NAMALWA (cell line): ENCODE results near the gene DCAF15.
A peak's percentile ranks its signal among the peaks of the same experiment; 100 is the strongest.

Experiments
- DNase-seq: peaks from one replicate; pipeline ENCODE4 v3.0.0-alpha.2; 2015; ENCODE audit warnings: low spot score

The DCAF15 gene

DNA sequence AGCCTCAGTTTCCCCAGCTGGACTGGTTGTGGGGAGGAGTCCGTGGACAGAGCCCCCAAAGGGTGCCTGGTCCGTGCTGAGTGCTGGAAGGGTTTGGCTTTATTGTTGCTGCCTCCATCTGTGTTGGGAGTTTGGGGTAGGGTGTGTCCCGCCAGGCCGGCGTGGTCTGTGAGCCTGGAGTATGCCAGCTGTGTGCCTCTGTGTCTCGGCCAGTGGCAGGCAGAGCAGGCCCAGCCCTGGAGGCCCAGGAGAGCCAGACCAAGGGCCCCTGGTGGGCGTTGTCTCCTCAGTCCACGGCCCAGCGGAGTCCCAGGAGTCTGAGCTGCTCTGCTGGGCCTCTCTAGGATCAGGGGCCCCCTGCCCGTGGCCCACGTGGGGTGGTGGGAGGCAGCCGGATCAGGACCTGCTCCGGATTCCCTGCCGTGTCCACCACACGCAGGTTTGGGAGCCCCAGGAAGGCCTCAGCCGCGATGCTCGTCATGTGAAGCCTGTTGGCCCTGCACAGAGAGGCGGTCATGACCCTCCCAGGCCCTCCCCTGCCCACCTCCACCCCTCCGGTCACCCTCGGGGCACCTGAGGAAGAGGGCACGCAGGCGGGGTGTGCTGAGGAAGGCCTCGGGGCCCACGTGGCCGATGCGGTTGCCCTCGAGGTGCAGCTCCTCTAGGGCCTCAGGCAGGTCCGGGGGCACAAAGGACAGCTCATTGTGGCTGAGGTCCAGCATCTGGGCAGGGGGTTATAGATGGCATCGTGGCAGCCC is 20.7 kb upstream of the DCAF15 start:
- DNase-seq, result no peak

DNA sequence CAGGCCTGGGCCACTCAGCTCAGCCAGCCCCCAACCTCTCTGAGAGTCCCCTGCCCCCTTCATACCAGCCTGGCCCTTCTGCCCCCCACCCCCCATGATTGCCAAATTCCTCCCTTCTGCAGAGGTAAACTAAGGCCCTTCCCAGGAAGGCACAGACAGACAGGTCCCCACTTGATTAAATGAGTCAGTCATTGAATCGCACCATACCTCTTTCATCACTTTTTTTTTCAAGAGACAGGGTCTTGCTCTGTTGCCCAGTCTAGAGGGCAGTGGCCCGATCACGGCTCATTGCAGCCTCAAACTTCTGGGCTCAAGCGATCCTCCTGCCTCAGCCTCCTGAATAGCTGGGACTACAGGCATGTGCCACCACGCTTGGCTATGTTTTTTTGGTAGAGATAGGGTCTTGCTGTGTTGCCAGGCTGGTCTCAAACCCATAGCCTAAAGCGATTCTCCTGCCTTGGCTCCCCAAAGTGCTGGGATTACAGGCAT is 20.1 kb upstream of the DCAF15 start:
- no peak for DNase-seq

DNA sequence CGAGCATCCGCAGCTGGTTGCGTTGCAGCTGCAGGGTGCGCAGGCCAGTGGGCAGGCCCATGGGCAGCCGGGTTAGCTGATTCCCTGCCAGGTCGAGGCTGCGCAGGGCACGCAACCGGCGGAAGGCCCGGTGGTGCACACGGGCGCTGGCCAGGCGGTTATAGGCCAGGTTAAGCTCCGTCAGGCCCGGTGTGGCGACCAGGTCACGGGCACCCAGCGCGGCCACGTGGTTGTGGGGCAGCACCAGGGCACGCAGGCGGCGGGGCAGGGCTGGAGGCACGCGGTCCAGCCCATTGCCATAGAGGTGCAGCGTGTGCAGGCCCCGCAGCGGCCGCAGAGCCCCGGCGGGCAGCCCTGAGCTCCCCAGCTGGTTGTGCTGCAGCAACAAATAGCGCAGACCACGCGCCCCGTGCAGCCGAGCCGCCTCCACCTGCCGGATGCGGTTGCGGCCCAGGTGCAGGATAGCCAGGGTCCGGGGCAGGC is 19.4 kb upstream of the DCAF15 start:
- no peak for DNase-seq

DNA sequence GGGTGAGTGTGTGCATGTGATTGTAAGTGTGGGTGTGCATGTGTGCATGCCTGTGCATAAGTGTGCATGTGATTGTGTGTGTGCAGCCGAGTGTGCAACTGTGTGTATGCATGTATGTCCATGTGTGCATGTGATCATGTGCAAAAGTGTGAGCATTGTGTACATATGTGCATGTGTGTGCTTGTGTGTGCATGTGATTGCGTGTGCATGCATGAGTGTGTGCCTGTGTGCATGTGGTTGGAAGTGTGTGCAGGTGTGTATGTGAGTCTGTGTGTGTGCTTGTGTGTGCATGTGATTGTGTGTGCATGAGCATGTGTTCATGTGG is 17.6 kb upstream of the DCAF15 start:
- no peak for DNase-seq

DNA sequence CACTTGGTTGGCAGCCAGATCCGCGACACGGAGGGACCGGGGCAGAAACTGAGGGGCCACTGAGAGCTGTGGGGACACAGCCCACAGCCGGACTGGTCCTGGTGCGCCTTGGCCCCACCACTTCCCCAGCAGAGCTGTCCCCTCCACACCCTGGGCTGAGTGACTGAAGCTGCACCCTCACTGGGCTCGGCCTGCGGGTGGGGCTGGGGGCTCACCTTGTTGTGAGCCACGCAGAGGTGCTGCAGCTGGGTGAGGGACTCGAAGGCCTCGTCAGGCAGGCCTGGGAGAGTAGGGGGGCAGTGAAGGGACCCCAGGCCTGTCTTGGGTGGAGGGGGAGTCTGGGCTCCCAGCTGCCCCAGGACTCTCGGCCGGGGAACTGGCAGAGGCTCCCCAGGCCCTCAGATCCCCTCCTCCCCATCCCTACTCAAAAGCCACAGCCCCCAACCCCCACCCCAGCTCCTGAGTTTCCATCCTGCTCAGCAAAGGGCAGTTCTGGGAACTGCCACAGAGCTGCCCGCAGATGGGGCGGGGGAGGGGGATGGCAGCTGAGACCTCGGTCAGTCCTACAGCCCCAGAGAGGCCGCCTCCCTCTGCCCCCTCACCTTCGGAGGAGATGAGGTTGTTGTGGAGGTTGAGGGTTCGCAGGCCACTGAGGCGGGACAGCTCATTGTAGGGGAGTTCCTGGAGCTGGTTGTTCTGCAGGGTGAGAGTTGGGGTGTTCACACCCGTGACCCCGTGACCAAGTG is 16.4 kb upstream of the DCAF15 start:
- no peak for DNase-seq

DNA sequence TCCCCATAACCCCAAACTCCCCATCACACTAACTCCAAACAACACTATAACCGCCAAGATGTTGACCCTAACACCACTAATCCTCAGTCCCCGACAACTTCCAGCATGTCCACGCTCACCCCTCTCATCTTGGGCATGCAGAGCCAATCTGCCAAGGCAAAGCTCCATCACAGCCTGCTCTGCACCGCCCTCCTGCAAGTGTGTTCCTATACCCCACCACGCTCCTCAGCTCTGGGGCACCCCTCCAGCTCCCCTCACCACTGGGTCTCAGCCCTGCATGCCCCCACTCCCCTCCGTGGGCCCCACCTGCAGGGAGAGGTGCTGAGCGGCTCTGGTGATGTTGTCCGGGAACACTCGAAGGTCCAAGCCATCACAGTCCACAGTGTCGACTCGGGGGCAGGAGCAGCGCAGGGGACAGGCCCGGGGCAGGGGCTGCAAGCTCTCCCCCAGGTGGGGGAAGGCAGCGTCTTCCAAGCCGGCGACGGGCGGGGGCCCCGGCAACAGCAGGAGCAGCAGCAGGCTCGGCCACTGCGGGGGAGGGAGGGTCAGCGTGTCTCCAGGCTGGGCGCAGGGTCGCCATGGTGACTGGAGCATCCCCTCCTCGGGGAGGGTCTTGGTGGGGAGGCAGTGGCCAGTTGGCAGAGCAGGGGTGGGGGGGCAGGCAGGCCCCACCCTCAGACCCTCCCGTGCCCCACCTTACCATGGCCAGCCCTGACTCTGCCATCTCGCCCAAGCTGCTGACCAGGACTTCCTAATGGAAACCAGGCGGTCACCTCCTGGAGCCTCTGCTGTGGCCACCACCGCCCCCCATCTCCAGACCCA is 14.6 kb upstream of the DCAF15 start:
- DNase-seq, result no peak

DNA sequence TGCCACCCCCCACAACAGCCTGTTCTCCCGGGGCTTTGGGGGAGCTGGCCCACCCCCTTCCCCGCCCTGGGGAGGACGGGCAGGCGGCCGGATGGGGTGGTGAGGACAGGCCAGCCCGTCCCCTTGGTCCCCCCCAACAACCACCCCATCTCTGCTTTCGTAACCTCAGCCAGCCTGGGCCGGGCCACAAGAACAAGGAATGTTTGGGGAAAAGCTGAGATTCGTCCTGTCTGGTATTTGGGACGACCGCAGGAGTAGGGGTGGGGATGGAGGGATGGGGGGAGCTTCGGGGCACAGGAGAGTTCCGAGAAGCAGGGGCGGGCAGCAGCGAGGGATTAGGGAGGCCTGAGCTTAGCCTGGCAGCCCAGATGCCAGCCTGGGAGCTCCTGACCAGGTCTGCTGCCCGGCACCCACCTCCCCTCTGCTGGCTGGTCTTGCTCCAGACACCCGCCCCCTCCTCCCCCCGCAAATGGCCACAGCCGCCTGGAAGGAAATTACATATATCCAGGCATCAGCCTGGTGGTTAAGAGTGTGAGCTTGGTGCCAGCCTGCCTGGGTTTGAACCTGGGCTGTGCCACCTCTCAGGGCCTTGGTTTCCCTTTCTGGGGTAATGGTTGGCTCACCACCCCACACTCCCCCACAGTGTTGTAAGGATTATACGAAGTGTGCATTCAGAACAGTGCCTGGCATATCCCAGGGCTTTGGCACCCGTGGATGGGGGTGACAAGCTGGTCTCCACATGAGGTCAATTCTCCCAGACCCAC is 13.8 kb upstream of the DCAF15 start, which contains the start of gene PODNL1:
TSS of gene PODNL1 (minus strand) at position 117 of the 764 bp plus-strand sequence. CDS start 236 bp downstream, outside the sequence.
- no peak for DNase-seq

DNA sequence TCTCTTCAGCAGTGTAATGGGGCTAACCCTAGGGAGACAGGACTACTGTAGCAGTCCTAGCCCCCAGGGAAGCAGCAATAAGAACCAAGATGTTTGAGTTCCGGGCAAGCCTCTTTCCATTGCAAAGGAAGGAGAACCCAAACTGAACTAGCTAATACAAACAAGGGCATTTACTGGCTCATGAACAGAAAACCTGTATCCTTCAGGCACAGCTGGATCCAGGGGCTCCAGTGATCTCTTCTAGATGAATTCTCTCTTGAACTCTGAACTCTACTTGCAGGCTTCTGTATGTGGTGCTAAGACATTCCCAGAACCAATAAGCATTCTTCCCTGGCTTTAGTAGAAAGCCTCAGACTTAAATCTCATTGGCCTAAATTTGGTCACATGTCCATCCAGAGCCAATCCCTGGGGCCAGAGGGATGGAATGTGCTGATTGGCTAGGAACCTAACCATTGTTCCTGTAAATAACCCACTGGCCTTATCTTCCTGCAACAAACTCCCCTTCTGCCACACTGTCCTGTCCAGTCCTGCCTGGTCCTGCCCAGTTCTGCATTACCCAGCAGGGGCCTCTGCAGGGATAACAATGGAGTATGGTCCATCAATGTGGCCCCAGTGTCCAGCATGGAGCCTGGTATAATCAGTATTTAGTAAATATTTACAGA is 10.2 kb upstream of the DCAF15 start:
- DNase-seq, result peak; percentile 82

DNA sequence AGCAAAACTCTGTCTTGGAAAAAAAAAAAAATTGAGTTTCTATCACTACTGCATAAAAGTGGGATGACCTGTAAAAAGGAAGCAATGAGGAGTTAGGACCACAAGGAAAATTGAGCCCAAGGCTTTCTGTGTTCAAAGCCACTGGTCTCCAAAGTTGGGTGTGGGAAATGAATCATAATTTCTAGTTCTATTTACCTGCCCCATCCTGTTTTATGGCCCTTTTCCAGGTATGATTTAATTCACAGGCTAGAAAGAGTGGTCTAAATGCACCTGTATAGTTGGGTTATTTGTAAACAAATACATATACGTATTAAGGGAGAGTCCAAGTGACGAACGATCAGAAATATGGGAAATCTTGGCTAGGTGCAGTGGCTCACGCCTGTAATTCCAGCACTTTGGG is 5.9 kb upstream of the DCAF15 start:
- no peak for DNase-seq

DNA sequence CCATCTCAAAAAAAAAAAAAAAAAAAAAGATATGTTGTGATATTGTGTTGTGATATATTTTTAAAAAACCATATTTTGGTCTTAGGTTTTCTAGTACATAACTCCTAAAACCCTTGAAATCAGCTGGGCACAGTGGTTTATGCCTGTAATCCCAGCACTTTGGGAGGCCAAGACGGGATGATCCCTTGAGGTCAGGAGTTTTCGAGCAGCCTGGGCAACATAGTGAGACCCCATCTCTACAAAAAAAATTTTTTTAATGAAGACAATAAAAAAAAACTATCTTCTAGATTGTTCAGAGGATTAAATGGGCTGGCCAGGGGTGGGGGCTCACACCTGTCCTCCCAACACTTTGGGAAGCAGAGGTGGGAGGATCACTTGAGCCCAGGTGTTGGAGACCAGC is 1.3 kb upstream of the DCAF15 start:
- DNase-seq, result no peak

DNA sequence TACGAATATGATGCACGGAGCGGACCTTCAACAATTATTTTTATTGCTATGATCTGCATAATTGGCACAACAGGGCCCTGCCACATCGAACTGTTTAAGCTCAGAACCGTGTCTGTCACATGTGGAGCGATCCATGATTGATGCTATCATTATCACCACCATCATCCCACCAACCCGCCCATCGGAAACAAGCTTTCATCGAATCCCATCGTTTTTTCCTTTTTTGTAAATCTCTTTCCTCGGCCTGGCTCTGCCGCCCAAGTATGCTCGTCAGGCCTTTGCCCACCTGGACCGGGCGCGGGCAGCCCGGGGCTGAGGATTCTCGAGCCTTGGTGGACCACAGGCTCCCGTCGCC is 533 bp upstream of the DCAF15 start:
- no peak for DNase-seq

DNA sequence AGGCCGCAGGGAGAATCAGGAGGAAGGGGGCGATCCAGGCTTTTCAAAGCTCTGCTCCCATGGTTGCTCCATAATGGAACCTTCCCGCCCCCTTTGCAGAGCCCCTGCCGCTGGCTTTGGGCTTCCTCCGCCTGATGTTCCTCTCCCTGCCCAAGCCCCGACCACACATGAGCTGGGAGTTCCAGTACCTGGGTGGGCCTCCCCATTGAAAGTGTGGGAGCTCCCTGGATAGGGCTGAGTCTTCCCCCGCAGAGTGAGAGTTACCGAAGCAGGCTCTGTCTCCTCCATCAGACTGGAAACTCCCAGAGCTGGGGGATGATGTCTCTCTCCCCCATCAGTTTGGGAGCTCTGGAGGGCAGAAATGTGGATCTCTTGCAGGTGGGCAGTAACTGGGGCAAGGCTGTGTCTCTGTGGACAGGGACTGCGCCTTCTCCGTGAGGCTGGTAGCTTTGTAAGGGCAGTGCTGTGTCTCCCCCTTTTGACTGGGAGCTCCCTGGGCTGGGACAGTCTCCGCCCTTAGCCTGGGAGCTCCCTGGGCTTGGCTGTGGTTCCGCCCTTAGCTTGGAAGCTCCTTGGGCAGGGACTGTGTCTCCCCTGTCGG is 722 bp downstream of the DCAF15 start:
- DNase-seq, result no peak

DNA sequence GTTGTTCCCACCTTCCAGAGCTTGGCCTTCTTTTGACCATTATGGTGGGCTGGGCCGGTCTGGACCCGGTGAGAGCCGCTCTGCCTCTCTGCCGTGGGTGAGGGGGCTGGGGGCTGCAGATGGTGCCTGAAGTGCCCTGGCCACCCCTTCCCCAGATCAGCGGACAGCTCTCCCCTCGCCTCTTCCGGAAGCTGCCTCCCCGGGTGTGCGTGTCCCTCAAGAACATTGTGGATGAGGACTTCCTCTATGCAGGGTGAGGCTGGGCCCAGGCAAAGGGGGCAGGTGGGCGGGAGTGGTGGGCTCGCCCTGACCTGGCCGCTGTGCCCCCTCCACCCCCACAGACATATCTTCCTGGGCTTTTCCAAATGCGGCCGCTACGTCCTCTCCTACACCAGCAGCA is 1.9 kb downstream of the DCAF15 start:
- no peak for DNase-seq

DNA sequence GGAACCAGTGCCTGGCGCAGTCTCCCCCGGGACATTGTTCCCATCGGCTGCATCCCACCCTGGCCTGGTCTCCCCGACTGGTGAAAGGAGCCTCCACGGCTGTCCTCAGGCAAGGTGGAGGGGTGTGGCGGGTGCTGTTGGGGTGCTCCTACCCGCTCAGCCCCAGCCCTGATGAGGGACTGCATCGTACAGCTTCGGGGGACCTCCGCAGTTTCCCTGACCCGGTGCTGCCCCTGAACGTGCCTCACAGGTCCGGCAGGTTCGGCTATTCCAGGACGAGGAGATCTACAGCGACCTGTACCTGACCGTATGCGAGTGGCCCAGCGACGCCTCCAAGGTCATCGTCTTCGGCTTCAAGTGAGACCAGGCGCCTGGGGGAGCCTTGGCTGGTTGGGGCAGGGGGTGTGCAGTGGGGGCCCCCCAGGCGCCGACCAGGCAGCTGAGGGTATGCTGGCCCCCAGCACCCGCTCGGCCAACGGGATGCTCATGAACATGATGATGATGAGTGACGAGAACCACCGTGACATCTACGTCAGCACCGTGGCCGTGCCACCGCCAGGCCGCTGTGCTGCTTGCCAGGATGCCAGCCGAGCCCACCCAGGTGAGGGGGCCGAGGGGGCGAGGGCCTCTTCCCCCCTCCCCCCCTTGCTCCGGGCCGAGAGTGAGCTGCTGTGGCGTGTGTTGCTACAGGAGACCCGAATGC is 3.5 kb downstream of the DCAF15 start:
- no peak for DNase-seq

DNA sequence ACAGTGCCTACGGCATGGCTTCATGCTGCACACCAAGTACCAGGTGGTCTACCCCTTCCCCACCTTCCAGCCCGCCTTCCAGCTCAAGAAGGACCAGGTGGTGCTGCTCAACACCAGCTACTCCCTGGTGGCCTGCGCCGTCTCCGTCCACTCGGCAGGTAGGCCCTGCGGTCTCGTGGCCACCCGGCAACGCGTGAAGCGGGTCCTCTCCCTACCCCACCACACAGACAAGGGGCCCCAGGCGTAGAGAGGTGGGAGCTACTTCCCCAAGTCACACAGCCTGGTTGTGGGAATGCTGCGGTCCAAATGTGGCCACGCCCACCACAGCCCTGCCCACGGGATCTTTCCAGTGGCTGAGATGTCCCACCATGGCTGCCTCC is 4.0 kb downstream of the DCAF15 start:
- no peak for DNase-seq

DNA sequence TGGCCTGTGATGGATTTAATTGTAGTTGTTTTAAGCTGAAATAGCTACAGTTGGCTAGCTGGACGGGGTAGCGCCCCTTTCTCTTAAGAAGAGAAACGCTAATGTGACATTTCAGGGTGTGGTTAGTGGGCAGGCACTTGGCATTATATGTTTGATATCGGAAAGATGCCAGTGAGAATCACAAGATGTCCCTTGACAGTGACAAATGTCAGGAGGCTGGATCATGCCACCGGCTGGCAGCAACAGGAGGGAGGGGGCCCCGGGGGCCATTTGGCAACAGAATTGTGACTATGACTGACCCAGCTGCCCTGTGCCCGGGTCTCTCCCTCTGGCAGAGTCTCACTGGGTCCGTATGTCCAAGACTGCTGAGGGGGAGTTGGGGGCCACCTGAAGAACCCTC is 4.7 kb downstream of the DCAF15 start:
- no peak for DNase-seq

DNA sequence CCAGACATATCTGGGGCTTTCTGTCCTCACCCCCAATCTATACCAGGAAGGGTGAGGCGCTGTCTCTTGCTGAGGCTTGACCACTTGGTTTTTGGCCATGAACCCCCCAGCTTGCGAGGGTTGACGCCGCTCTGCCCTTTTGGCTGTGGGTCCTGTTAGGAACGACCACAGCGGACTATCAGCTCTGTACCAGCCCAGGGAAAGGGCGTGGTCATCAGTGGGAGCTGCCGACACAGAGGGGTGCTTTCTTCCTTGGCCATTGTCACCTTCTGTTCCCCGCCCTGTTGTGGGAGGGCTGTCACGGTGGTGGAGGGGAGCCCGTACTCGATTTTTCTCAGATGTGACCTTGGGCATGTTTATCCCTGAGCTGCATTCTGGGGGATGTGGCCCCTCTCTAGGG is 5.7 kb downstream of the DCAF15 start:
- no peak for DNase-seq

DNA sequence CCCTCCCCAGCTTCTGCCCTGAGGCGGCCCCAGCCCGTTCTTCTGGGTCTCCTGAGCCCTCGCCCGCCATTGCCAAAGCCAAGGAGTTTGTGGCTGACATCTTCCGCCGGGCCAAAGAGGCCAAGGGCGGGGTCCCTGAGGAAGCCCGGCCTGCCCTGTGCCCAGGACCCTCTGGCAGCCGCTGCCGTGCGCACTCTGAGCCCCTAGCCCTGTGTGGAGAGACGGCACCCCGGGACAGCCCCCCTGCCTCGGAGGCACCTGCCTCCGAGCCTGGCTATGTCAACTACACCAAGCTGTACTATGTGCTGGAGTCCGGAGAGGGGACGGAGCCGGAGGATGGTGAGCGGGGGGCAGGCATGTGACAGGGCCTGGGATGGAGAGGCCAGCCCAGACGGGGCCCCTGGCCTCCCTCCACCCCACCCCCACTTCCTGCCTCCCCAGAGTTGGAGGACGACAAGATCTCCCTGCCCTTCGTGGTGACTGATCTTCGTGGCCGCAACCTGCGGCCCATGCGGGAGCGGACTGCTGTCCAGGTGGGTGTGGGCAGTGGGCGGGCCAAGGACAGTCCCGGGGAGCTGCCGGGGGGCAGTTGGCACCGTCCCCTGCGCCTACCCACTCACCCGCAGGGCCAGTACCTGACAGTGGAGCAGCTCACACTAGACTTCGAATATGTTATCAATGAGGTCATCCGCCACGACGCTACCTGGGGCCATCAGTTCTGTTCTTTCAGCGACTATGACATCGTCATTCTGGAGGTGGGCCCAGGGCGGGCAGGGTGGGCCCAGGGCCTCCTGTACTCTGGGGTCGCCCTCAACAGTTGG is 7.0 kb downstream of the DCAF15 start:
- no peak for DNase-seq
